WI38 (cell line): Measurements from ENCODE around the gene PDE4A.
"Not testable (repeated sequence)": the region's sequence is repeated elsewhere in the genome, so short reads cannot be mapped to it uniquely, and the experiment has no call there.

ENCODE experiments used
- H3K4me3 ChIP-seq: 2 replicates; pipeline ENCODE4 v1.5.1; 2011; ENCODE audit warnings: low read depth, mild to moderate bottlenecking, control low read depth, low read length
- CTCF ChIP-seq: IDR thresholded peaks from 2 replicates; pipeline ENCODE4 v1.5.1; 2012; ENCODE audit warnings: low read depth, mild to moderate bottlenecking, control low read depth, low read length

Gene PDE4A

GRCh38 chr19:10449037-10449436 lies 28.7 kb downstream of the PDE4A start:
- no peak overlapping the region for H3K4me3 ChIP-seq
- TF ChIP-seq CTCF = no peak

GRCh38 chr19:10450191-10450852 lies 30.0 kb downstream of the PDE4A start:
- no peak for TF ChIP-seq CTCF
- no peak overlapping the region for H3K4me3 ChIP-seq

- no peak for TF ChIP-seq CTCF
- no peak overlapping the region for H3K4me3 ChIP-seq
Measured at GRCh38 chr19:10450853-10451609, 30.7 kb downstream of the PDE4A start.

- H3K4me3 ChIP-seq = no peak overlapping the region
- TF ChIP-seq CTCF = no peak
Measured at GRCh38 chr19:10452726-10453618, 32.6 kb downstream of the PDE4A start.

GRCh38 chr19:10453852-10454251 lies 33.5 kb downstream of the PDE4A start:
- H3K4me3 ChIP-seq = no peak overlapping the region
- no peak for TF ChIP-seq CTCF

GRCh38 chr19:10454267-10454666 lies 33.9 kb downstream of the PDE4A start:
- TF ChIP-seq CTCF = no peak
- no peak overlapping the region for H3K4me3 ChIP-seq

- H3K4me3 ChIP-seq = not testable (repeated sequence)
Measured at GRCh38 chr19:10458733-10459132, 38.4 kb downstream of the PDE4A start.
